Natural killer cell (primary cell): ENCODE data around the gene MYO1G. TPM values are rescaled to one million over a fixed set of nuclear protein-coding genes. Genes with fewer than 3 reads are reported as not detected.

Experiments used
- ATAC-seq, 3 donors: fragments of 150-1000 bp in 2 of 3; fragments of 200-7000 bp in 1 of 3; cut with Tn5 transposase; 1 replicate in 1 of 3; 2 replicates in 2 of 3; pipeline ENCODE4 v1.10.0; 2021; ENCODE audit warnings: mild to moderate bottlenecking in 2 of 3, moderate library complexity in 2 of 3
- DNase-seq, 2 donors: peaks; one replicate each; pipeline versions ENCODE4 v3.0.0 to v3.0.0-alpha.2; 2013 to 2021; ENCODE audit warnings: mixed read lengths in 1 of 2
- H3K27ac ChIP-seq: one replicate; pipeline ENCODE4 v1.5.1; 2013; ENCODE audit warnings: mild to moderate bottlenecking, low read length
- H3K27me3 ChIP-seq: one replicate; pipeline ENCODE4 v1.6.1; 2013; ENCODE audit warnings: low read length; ENCODE audit not compliant: control insufficient read depth, insufficient read depth
- H3K36me3 ChIP-seq: one replicate; pipeline ENCODE4 v1.6.1; 2013; ENCODE audit warnings: low read length; ENCODE audit not compliant: control insufficient read depth, insufficient read depth
- H3K4me1 ChIP-seq: one replicate; pipeline ENCODE4 v1.6.1; 2013; ENCODE audit warnings: low read length; ENCODE audit not compliant: control insufficient read depth, insufficient read depth
- H3K4me3 ChIP-seq: one replicate; pipeline ENCODE4 v1.5.1; 2013; ENCODE audit warnings: low read length
- H3K9me3 ChIP-seq: one replicate; pipeline ENCODE4 v1.6.1; 2013; ENCODE audit warnings: low read length; ENCODE audit not compliant: control insufficient read depth, insufficient read depth
- H3K27ac Mint-ChIP-seq, 2 donors: one replicate each; pipeline ENCODE4 v1.8.0; 2022; ENCODE audit warnings: mild to moderate bottlenecking in 2 of 2, mixed read lengths in 2 of 2, moderate library complexity in 1 of 2
- H3K27me3 Mint-ChIP-seq, 2 donors: one replicate each; pipeline ENCODE4 v1.8.0; 2022; ENCODE audit warnings: low read depth in 2 of 2, mixed read lengths in 2 of 2
- H3K36me3 Mint-ChIP-seq: one replicate; pipeline ENCODE4 v1.8.0; 2022; ENCODE audit warnings: mixed read lengths
- H3K4me1 Mint-ChIP-seq, 2 donors: one replicate each; pipeline ENCODE4 v1.8.0; 2022; ENCODE audit warnings: mixed read lengths in 2 of 2
- H3K4me3 Mint-ChIP-seq: one replicate; pipeline ENCODE4 v1.8.0; 2022; ENCODE audit warnings: mild to moderate bottlenecking, moderate library complexity, mixed read lengths
- H3K9me3 Mint-ChIP-seq, 2 donors: one replicate each; pipeline ENCODE4 v1.8.0; 2022; ENCODE audit warnings: mixed read lengths in 2 of 2
- CTCF ChIP-seq: fragments of 200-600 bp; IDR thresholded peaks from one replicate; pipeline ENCODE4 v1.8.0; 2022; ENCODE audit warnings: antibody characterized with exemption
- WGBS: methylation state at CpG from one replicate; pipeline ENCODE4 v1.1.7; 2013; ENCODE audit warnings: missing lambda C conversion rate; ENCODE audit not compliant: insufficient coverage; 5-methylcytosine and 5-hydroxymethylcytosine counted together
- intact Hi-C: fragments of 100-400 bp; cut with micrococcal nuclease; formaldehyde crosslinking; loops from one replicate; pipeline ENCODE4 v1.14.2; 2022
- total RNA-seq, 4 donors: library from RNA; stranded (reverse); fragments of 120-200 nt in 1 of 4; gene quantifications; one replicate each; pipeline versions ENCODE4 v1.2.3 to v1.2.4, GENCODE V29; 2013 to 2022

The MYO1G gene
- total RNA-seq, 3 donors from 2014 or later (not counting 1 experiment from before 2014, with no cell fraction given) = 371 to 470 (median 429) TPM

DNA sequence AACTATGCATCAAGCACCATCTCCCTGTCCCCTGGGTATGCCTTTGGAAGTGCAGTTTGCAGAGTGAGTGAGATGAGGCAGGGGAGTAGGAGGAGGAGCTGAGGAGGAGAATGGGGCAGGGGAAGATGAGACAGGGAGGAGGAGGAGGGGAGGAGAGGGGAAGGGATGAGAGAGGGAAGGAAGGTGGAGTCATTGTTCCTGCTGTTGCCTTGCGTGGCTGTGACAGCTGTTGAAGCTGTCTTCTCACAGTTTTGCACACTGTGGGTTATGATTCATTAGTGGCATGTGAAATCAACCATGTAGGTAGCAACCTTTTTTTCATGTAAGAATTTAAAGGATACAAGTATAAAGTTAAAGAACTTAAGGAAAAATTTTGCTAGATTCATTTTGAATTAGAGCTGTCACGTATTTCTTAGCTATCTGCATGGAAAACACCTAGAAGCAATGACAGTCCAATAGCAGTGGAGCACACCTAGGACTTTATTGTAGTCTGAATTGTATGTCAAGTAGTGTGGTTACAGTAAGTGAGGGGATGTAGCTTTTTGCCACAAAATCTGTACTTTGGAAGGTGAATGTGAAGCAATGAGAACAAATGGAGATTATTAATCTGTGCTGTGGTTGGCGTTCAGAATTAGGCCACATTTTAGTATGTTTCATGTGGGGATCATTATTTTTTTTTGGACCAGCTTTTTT lies 42.9 kb upstream of the MYO1G start:
- WGBS = 57% methylated on average over 3 of the region's 3 CpGs
- Histone ChIP-seq H3K27ac (peak overlapping the region; percentile 4), H3K4me1 (peaks cover 26% of the 10 kb centered on the region), H3K36me3 (peaks cover 4% of the 10 kb centered on the region), H3K9me3 (no peaks in the 10 kb centered on the region), H3K27me3 (no peaks in the 10 kb centered on the region), H3K4me3 (no peak overlapping the region)
- DNase-seq = no peak
- Mint-ChIP-seq H3K36me3 (no peaks in the 10 kb centered on the region), H3K9me3 (no peaks in the 10 kb centered on the region), H3K4me3 (peak overlapping the region; percentile 17), H3K27ac (peak overlapping the region; percentile 81 to 91), H3K27me3 (no peaks in the 10 kb centered on the region), H3K4me1 (peaks cover 40 to 43% of the 10 kb centered on the region in 2 donors)
- peak; percentile 82 to 93 (median 88) for ATAC-seq
- intact Hi-C loops = loop anchor here (10.0 kb wide), 2 partner anchors 53 to 177 kb away; partner anchors contain the start of gene H2AZ2
- no peak for TF ChIP-seq CTCF

- DNase-seq (no peak), ATAC-seq (no peak)
- Mint-ChIP-seq H3K4me3 (no peak overlapping the region), H3K27me3 (no peaks in the 10 kb centered on the region), H3K9me3 (no peaks in the 10 kb centered on the region), H3K36me3 (no peaks in the 10 kb centered on the region), H3K27ac (peak overlapping the region in 1 of 2 donors; percentile 45), H3K4me1 (peaks cover 34 to 38% of the 10 kb centered on the region in 2 donors)
- no peak for TF ChIP-seq CTCF
- Histone ChIP-seq H3K27me3 (no peaks in the 10 kb centered on the region), H3K9me3 (no peaks in the 10 kb centered on the region), H3K27ac (no peak overlapping the region), H3K4me1 (peaks cover 19% of the 10 kb centered on the region), H3K36me3 (peaks cover 4% of the 10 kb centered on the region), H3K4me3 (no peak overlapping the region)
- 94% methylated on average over 5 of the region's 5 CpGs for WGBS
- intact Hi-C loops = loop anchor here (10.0 kb wide), 2 partner anchors 54 to 176 kb away; partner anchors contain the start of gene H2AZ2
Observed at GRCh38 chr7:45020915-45021314, 42.1 kb upstream of the MYO1G start.

- TF ChIP-seq CTCF = no peak
- Mint-ChIP-seq H3K4me3 (no peak overlapping the region), H3K27ac (no peak overlapping the region), H3K9me3 (no peaks in the 10 kb centered on the region), H3K4me1 (peaks cover 28 to 38% of the 10 kb centered on the region in 2 donors), H3K36me3 (no peaks in the 10 kb centered on the region), H3K27me3 (no peaks in the 10 kb centered on the region)
- intact Hi-C loops = no loop called here
- Histone ChIP-seq H3K9me3 (no peaks in the 10 kb centered on the region), H3K36me3 (peaks cover 4% of the 10 kb centered on the region), H3K4me1 (peaks cover 11% of the 10 kb centered on the region), H3K27me3 (no peaks in the 10 kb centered on the region), H3K4me3 (no peak overlapping the region), H3K27ac (no peak overlapping the region)
- WGBS = 94% methylated on average over 3 of the region's 3 CpGs
- DNase-seq (no peak), ATAC-seq (no peak)
Observed at GRCh38 chr7:45017253-45017652, 38.4 kb upstream of the MYO1G start.
